GM13977 (cell line): ENCODE results near the gene ARID3A.
A peak's percentile ranks its signal among the peaks of the same experiment; 100 is the strongest.
"Not testable (repeated sequence)": the region's sequence is repeated elsewhere in the genome, so short reads cannot be mapped to it uniquely, and the experiment has no call there.

ENCODE experiments used
- DNase-seq: peaks from one replicate; pipeline ENCODE4 v3.0.0; 2012; ENCODE audit warnings: low spot score
- CTCF ChIP-seq: IDR thresholded peaks from 2 replicates; pipeline ENCODE4 v1.5.1; 2012; ENCODE audit warnings: mild to moderate bottlenecking, control low read depth; ENCODE audit not compliant: insufficient read depth; ENCODE audit errors: extremely low read depth, missing control alignments
- in situ Hi-C: fragments of 300-500 bp; cut with MboI; formaldehyde crosslinking; loops from one replicate; pipeline ENCODE4 v1.12.0; 2022; ENCODE audit warnings: low sequenced_read_pairs, low pct_unique_long_range_greater_than_20kb, mixed read lengths, inconsistent platforms; ENCODE audit not compliant: unreplicated experiment

Gene ARID3A

GRCh38 chr19:1019616-1019961, 93.8 kb downstream of the ARID3A start:
- no peak for DNase-seq
- in situ Hi-C loops, result no loop called here
- no peak for TF ChIP-seq CTCF

GRCh38 chr19:1019980-1020867, 94.4 kb downstream of the ARID3A start:
- DNase-seq, result no peak
- in situ Hi-C loops, result no loop called here
- no peak for TF ChIP-seq CTCF

- no peak for TF ChIP-seq CTCF
- peak; percentile 100 for DNase-seq
- in situ Hi-C loops, result no loop called here
These were observed 95.1 kb downstream of the ARID3A start, which contains the start of gene TMEM259 for GRCh38 chr19:1020868-1021425. Gene TMEM259 (minus strand): TSS chr19:1021123. CDS start chr19:1020996, 127 bp downstream.

GRCh38 chr19:1023883-1024188, 98.0 kb downstream of the ARID3A start:
- in situ Hi-C loops, DNase-seq: not testable (repeated sequence)

GRCh38 chr19:1025080-1025479, 99.2 kb downstream of the ARID3A start:
- in situ Hi-C loops, DNase-seq: not testable (repeated sequence)
